GM18526 (cell line): Measurements from ENCODE around the gene C1orf159.

Experiments used
- POLR2A ChIP-seq: IDR thresholded peaks from 3 replicates; pipeline ENCODE4 v1.6.1; 2011; ENCODE audit not compliant: insufficient read length; ENCODE audit errors: extremely low read depth

C1orf159 gene

GRCh38 chr1:1085911-1086841 is 29.7 kb downstream of the C1orf159 start:
- no peak for TF ChIP-seq POLR2A

DNA sequence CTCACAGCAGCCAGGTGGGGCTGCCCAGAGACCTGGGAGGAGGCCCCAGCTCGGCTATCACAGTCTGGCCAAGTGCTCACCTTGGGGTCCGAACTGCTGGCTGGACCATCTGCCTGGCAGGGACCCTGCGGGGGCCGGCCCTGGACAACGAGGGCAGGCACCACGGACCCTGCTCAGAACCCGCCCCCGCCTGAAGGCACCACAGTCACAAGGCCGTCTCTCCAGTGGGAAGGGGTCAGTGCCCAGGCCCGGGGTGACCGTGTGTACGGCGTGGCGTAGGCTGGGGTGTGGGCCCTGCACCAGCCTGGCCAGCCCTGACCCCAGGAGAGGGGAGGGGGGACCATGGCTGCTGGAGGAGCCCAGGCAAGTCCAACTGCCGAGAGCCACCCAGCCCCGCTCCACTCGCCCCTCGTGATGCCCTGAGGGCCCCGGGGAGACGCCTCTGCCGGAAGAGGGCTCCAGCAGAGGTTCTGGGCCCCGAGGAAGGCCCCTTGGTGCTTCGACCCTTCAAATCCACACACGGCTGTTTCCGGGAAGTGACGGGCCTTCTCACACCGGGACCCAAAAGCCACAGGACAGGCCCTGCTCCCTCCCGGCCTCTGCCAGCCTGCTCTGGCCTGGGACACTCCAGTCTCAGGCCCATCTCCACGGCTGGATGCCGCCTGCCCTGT is 30.6 kb downstream of the C1orf159 start:
- no peak for TF ChIP-seq POLR2A

DNA sequence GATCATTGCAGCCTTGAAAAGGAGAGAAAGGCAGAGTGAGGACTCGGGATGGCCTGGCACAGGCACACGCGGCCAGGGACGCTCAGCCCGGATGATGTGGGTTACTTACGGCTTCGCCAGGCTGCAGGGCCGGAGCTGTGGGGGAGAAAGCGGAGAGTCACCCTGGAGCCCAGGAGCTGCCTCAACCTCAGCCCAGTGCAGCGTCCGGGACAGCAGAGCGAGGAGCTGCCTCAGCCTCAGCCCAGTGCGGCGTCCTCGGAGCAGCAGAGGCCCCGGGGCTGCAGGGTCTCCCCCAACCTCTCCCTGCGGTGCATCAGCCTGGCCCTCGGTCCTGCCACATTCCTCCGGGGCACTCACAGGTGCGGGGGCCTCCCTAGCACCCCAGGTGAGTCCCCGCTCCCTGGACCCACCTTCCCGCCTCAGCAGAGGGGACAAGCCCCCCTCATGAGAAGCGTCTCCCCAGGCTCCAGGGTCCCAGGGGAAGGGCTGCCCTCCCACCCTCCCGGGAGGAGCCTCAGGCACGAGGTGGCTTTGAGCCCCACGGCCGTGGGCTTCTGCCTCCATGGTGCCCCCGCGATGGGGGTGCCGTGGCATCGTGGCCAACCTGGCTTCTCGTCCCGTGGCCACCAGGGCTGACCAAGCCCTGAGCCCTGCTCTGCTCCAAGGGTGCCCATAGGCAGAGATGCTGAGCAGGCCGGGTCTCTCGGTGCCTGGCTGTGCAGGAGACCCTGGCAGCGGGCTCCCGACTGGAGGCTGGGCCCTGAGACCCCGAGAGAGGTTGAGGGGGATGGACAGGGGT is 31.3 kb downstream of the C1orf159 start:
- TF ChIP-seq POLR2A = no peak

- TF ChIP-seq POLR2A = no peak
Observed at GRCh38 chr1:1083416-1084371, 32.2 kb downstream of the C1orf159 start.

GRCh38 chr1:1082776-1083415 is 33.0 kb downstream of the C1orf159 start:
- no peak for TF ChIP-seq POLR2A

- TF ChIP-seq POLR2A = no peak
Observed at GRCh38 chr1:1082239-1082775, 33.6 kb downstream of the C1orf159 start.

- no peak for TF ChIP-seq POLR2A
Observed at GRCh38 chr1:1081311-1082238, 34.3 kb downstream of the C1orf159 start.

- TF ChIP-seq POLR2A = no peak
Observed at GRCh38 chr1:1080951-1081310, 35.0 kb downstream of the C1orf159 start.

- no peak for TF ChIP-seq POLR2A
Observed at GRCh38 chr1:1080122-1080757, 35.6 kb downstream of the C1orf159 start.

- TF ChIP-seq POLR2A = no peak
Observed at GRCh38 chr1:1079408-1080121, 36.3 kb downstream of the C1orf159 start.

GRCh38 chr1:1075148-1075935 is 40.5 kb downstream of the C1orf159 start:
- no peak for TF ChIP-seq POLR2A
